MCF 10A (cell line): ENCODE data around the gene BLOC1S3. TPM values are rescaled to one million over a fixed set of nuclear protein-coding genes. Genes with fewer than 3 reads are reported as not detected.

ENCODE experiments used
- BruUV-seq: library from RNA; stranded (reverse); fragments of 400-500 nt; replicated peaks from 2 replicates; lab custom pipeline; 2021; lab: Mats Ljungman, UMichigan
- CTCF ChIA-PET: fragments of 300-600 bp; sonication (Branson Sonifier 250); formaldehyde crosslinking; extraction: SDS; loops from one replicate; lab custom pipeline; 2021; ENCODE audit warnings: antibody characterized with exemption, inconsistent platforms; lab: Yijun Ruan, JAX
- POLR2A ChIA-PET: fragments of 300-600, 350-650 bp; sonication (Branson Sonifier 250); formaldehyde crosslinking; extraction: SDS; loops from one replicate; lab custom pipeline; 2020; ENCODE audit warnings: antibody characterized with exemption, inconsistent platforms; lab: Yijun Ruan, JAX
- DNase-seq: peaks from one replicate; pipeline ENCODE4 v3.0.0-alpha.2; 2018; ENCODE audit not compliant: unreplicated experiment
- H3K27ac Mint-ChIP-seq: one replicate; pipeline ENCODE4 v1.8.0; 2022; ENCODE audit warnings: mild to moderate bottlenecking, low read depth, mixed read lengths; ENCODE audit not compliant: unreplicated experiment
- H3K27me3 Mint-ChIP-seq: one replicate; pipeline ENCODE4 v1.8.0; 2022; ENCODE audit warnings: mixed read lengths; ENCODE audit not compliant: insufficient read depth, unreplicated experiment
- H3K36me3 Mint-ChIP-seq: one replicate; pipeline ENCODE4 v1.8.0; 2022; ENCODE audit warnings: mild to moderate bottlenecking, moderate library complexity, mixed read lengths; ENCODE audit not compliant: insufficient read depth, unreplicated experiment
- H3K4me1 Mint-ChIP-seq: one replicate; pipeline ENCODE4 v1.8.0; 2022; ENCODE audit warnings: mixed read lengths; ENCODE audit not compliant: insufficient read depth, unreplicated experiment
- H3K4me3 Mint-ChIP-seq: one replicate; pipeline ENCODE4 v1.8.0; 2022; ENCODE audit warnings: mild to moderate bottlenecking, moderate library complexity, mixed read lengths; ENCODE audit not compliant: unreplicated experiment
- H3K9me3 Mint-ChIP-seq: one replicate; pipeline ENCODE4 v1.8.0; 2022; ENCODE audit warnings: mixed read lengths; ENCODE audit not compliant: unreplicated experiment
- intact Hi-C: fragments of 100-400 bp; cut with micrococcal nuclease; formaldehyde crosslinking; loops from 2 replicates; pipeline ENCODE4 v1.14.1; 2022
- total RNA-seq: library from RNA; stranded (reverse); gene quantifications from 2 replicates; pipeline ENCODE4 v1.2.3, GENCODE V29; 2022
- TF ChIP-seq, protein P1 (sequence below): fragments of 200-600 bp; IDR thresholded peaks from one replicate; pipeline ENCODE4 v1.8.0; 2022; ENCODE audit warnings: antibody characterized with exemption, mild to moderate bottlenecking; ENCODE audit not compliant: unreplicated experiment

Gene BLOC1S3
- total RNA-seq, 1 experiment from 2014 or later, result 14.0 TPM

DNA sequence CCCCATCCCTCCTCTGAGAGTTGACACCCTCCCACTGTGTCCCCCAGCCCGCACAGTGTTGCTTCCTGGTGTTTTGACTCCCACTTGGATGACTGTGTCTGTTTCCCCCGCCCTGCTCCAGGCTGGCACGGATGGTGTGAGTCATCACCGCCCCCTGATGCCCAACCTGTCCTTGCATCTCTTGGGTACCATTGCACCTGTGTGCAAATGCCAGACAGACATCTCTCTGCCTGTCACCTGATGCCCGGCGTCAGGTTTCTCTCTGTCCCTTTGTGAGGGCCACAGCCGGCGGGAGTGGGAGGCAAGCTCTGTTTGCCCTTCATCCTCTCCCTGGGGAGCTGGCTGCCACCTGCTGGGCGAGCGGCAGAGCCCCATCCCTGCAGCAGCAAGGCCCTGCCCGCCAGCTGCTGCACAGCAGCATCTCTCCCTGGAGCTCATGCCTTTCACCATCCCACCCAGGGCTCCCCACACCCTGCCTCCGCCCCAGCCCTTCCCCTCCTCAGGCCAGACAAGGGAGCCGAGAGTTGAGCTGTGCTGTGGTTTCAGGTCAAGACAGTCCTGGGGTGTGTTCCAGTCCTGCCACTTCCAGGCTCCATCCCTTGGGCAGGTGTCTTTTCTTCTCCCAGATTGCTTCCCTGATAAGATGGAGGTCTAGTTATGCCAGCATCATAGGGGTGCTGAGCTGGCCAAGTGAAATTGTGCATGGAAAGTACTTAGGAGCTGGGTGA lies 47.5 kb upstream of the BLOC1S3 start:
- intact Hi-C loops, result no loop called here

DNA sequence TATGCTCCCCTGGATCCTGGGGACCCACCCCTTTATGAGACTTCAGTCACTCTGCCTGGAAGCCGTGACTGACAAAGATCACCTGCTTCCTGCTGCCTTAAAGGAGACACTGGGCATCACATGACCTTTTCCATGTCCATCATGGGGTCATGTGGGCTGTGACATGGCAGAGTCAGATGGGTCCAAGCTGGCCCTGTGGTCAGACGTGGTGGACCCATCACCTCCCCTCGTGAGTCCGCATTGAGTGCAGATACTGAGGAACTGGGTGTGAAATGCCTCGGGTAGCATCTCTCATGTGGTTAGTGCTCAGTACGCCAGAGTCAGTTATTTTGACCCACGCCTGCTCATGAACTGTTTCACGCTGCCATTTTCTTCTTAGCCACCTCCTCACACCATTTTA lies 44.9 kb upstream of the BLOC1S3 start:
- CTCF ChIA-PET, result no interaction called here

More for the DNA sequence above, 47.5 kb upstream of the BLOC1S3 start:
- ChIA-PET CTCF (interaction anchor here (0.6 to 0.9 kb wide), 5 partner anchors 19 to 102 kb away, joined by 3 to 5 read pairs (median 4); partner anchors contain the start of gene NKPD1), POLR2A (interaction anchor here (0.6 to 0.7 kb wide), 2 partner anchors 9 to 39 kb away, joined by 3 read pairs; no protein-coding TSS in a partner anchor)
- Mint-ChIP-seq H3K27me3 (no peaks in the 10 kb centered on the region), H3K4me1 (no peaks in the 10 kb centered on the region), H3K4me3 (no peak overlapping the region), H3K36me3 (peaks cover 12% of the 10 kb centered on the region), H3K27ac (no peak overlapping the region), H3K9me3 (no peaks in the 10 kb centered on the region)
- DNase-seq, result peak; percentile 48
- BruUV-seq, result no TSS peak
- TF ChIP-seq, protein P1, sequence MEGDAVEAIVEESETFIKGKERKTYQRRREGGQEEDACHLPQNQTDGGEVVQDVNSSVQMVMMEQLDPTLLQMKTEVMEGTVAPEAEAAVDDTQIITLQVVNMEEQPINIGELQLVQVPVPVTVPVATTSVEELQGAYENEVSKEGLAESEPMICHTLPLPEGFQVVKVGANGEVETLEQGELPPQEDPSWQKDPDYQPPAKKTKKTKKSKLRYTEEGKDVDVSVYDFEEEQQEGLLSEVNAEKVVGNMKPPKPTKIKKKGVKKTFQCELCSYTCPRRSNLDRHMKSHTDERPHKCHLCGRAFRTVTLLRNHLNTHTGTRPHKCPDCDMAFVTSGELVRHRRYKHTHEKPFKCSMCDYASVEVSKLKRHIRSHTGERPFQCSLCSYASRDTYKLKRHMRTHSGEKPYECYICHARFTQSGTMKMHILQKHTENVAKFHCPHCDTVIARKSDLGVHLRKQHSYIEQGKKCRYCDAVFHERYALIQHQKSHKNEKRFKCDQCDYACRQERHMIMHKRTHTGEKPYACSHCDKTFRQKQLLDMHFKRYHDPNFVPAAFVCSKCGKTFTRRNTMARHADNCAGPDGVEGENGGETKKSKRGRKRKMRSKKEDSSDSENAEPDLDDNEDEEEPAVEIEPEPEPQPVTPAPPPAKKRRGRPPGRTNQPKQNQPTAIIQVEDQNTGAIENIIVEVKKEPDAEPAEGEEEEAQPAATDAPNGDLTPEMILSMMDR, result peak; percentile 26

DNA sequence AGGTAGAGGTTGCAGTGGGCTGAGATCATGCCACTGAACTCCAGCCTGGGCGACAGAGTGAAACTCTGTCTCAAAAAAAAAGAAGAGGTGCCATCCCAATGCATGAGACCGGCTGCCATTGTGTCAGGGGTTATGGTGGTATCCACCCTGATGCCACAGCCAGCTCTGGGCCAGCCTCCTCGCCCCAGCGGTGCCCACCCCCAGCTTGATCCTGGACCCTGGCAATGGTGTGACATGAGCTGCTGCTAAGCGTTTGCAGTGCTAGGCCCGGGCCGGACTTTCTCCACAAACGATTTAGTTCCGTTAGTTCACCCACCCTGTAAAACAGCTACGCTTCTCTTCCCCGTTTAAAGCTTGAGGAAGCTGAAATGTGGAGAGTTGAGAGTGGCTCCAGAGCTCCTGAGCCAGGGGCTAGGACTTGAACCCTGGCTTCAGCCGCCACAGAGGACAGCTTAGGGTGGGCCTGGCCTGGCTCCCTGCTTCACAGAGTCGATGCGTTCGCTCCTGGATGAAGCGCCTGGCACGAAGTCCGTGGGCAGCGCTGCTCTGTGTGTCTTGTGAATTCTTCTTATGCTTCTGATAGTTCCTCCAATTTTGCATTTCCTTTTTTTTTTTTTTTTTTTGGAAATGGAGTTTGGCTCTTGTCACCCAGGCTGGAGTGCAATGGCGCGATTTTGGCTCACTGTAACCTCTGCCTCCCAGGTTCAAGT lies 43.3 kb upstream of the BLOC1S3 start:
- TF ChIP-seq, protein P1, result no peak
- Mint-ChIP-seq H3K27me3 (no peaks in the 10 kb centered on the region), H3K36me3 (peaks cover 6% of the 10 kb centered on the region), H3K4me1 (peaks cover 6% of the 10 kb centered on the region), H3K27ac (no peak overlapping the region), H3K9me3 (no peaks in the 10 kb centered on the region), H3K4me3 (no peak overlapping the region)
- DNase-seq, result no peak
- ChIA-PET POLR2A (interaction anchor here (0.7 kb wide), 2 partner anchors 57 to 87 kb away, joined by 3 read pairs; no protein-coding TSS in a partner anchor), CTCF (interaction anchor here (0.7 to 3.1 kb wide), 2 partner anchors 9 to 30 kb away, joined by 3 to 19 read pairs; no protein-coding TSS in a partner anchor)
- BruUV-seq, result no TSS peak
- intact Hi-C loops, result no loop called here

More for the DNA sequence above, 44.9 kb upstream of the BLOC1S3 start:
- DNase-seq, result no peak
- POLR2A ChIA-PET, result no interaction called here
- intact Hi-C loops, result no loop called here
- H3K27ac Mint-ChIP-seq, result no peak overlapping the region
- no peak overlapping the region for H3K4me3 Mint-ChIP-seq
- TF ChIP-seq, protein P1, result no peak
- H3K9me3 Mint-ChIP-seq, result no peaks in the 10 kb centered on the region
- no peaks in the 10 kb centered on the region for H3K27me3 Mint-ChIP-seq
- H3K4me1 Mint-ChIP-seq, result peaks cover 6% of the 10 kb centered on the region
- BruUV-seq, result no TSS peak
- peaks cover 6% of the 10 kb centered on the region for H3K36me3 Mint-ChIP-seq
